ENCODE measurements around the gene HOXD8. TPM values are rescaled to one million over a fixed set of nuclear protein-coding genes. Genes with fewer than 3 reads are reported as not detected.

Gene HOXD8
- total RNA-seq, 1 donor from 2014 or later: not detected

DNA sequence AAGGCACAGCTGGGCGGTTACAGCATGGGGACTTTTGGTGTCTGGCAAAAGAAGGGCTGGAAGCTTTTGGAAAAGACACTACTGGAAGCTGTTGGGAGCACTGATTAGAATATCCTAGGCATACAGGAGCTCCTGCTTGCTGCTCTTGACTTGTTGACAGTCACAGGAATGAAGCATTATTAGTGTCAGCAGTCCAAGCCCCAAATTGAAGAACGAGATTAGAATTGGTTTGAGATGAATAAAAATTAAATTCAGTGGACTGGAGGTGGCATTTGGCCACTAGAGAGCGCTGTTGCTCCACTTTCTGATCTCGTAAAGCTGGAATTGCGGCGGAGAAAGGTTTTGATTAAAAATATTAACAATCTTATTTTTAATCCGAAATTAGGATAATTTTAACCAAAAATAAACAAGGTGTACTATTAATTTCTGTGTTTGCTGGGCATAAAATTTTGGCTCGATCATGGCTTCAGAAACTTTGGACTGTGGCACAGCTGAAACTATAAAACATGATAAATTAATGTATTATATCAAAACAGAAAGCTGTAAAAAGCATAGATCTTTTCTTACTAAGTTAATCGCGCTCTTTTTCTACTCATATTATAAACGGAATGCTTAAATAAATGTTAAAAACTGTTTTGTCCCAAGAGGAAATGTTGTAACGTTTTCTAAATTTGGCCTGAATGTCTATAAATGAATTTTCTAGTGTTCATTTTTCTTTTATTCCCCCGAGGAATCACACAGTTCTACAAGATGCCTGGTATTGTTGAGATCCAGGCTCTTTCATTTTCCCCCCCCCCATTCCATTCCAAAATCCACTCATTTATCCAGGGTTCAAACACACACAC lies 2.4 kb upstream of the HOXD8 start:
- Mint-ChIP-seq H3K4me1 (ENCODE audit: low read depth) (peaks cover 26% of the 10 kb centered on the region), H3K9me3 (ENCODE audit: low read depth) (peaks cover under 1% of the 10 kb centered on the region), H3K27ac (ENCODE audit: unreplicated experiment) (no peak overlapping the region), H3K27me3 (ENCODE audit: low read depth) (peaks cover 71% of the 10 kb centered on the region), H3K4me3 (ENCODE audit: unreplicated experiment) (no peak overlapping the region), H3K36me3 (ENCODE audit: low read depth) (peaks cover 3% of the 10 kb centered on the region)
- TF ChIP-seq CTCF (IDR thresholded peaks at IDR 0.05): peak; percentile 98
- no peak for DNase-seq (ENCODE audit: low spot score)

- peaks cover 27% of the 10 kb centered on the region for H3K4me1 Mint-ChIP-seq (ENCODE audit: low read depth)
- H3K27ac Mint-ChIP-seq (ENCODE audit: unreplicated experiment): no peak overlapping the region
- peaks cover 4% of the 10 kb centered on the region for H3K9me3 Mint-ChIP-seq (ENCODE audit: low read depth)
- peaks cover 73% of the 10 kb centered on the region for H3K27me3 Mint-ChIP-seq (ENCODE audit: low read depth)
- H3K4me3 Mint-ChIP-seq (ENCODE audit: unreplicated experiment): no peak overlapping the region
- TF ChIP-seq CTCF (IDR thresholded peaks at IDR 0.05): no peak
- DNase-seq (ENCODE audit: low spot score): no peak
- peaks cover 3% of the 10 kb centered on the region for H3K36me3 Mint-ChIP-seq (ENCODE audit: low read depth)
Observed at GRCh38 chr2:176127774-176128072, 1.8 kb upstream of the HOXD8 start.

DNA sequence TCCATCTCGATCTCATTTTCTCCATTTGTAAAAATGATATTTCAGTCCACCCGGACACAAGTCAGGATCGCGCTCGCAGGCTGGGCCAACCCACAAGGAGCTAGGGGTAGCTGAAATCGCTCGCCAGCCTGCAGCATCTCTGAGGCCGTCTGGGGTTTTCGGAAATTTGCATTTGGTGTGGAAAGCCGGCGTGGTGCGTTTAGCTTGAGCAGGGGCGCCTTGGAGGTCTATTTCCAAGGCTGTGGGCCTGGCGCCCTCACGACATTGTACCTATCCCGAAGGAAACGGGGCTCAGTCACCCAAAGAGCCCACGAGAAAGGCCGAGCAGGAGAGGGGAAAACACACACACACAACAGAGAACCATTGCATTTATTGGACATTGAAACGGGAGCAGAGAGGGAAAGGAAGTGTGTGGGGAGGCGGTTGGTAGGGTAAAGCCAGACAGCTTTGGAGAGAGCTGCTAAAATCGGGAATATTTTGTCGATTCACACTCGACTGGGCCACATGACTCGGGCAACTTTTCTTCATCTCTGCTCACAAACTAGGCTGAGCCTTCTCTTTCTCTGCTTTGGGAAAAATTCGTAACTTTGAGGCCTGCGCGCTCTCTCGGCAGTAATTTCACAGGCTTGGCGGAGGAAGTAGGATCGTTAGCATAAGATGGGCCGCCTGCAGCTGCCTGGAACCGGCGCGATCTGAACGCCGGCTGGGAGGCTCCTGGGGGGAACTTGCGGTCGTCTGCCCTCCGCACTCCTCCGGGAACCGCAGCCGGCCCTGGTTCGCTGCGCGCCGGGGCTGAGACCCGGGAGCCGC lies 1.1 kb upstream of the HOXD8 start:
- Mint-ChIP-seq H3K27ac (ENCODE audit: unreplicated experiment) (no peak overlapping the region), H3K4me1 (ENCODE audit: low read depth) (peaks cover 27% of the 10 kb centered on the region), H3K4me3 (ENCODE audit: unreplicated experiment) (no peak overlapping the region), H3K36me3 (ENCODE audit: low read depth) (peaks cover 3% of the 10 kb centered on the region), H3K27me3 (ENCODE audit: low read depth) (peaks cover 79% of the 10 kb centered on the region), H3K9me3 (ENCODE audit: low read depth) (peaks cover 4% of the 10 kb centered on the region)
- TF ChIP-seq CTCF (IDR thresholded peaks at IDR 0.05): no peak
- no peak for DNase-seq (ENCODE audit: low spot score)

- Mint-ChIP-seq H3K27me3 (ENCODE audit: low read depth) (peaks cover 80% of the 10 kb centered on the region), H3K36me3 (ENCODE audit: low read depth) (peaks cover 3% of the 10 kb centered on the region), H3K4me1 (ENCODE audit: low read depth) (peaks cover 22% of the 10 kb centered on the region), H3K27ac (ENCODE audit: unreplicated experiment) (no peak overlapping the region), H3K4me3 (ENCODE audit: unreplicated experiment) (peak overlapping the region; percentile 51), H3K9me3 (ENCODE audit: low read depth) (peaks cover 4% of the 10 kb centered on the region)
- DNase-seq (ENCODE audit: low spot score): no peak
- TF ChIP-seq CTCF (IDR thresholded peaks at IDR 0.05): no peak
Observed at GRCh38 chr2:176129813-176130146, 275 bp downstream of the HOXD8 start.

DNA sequence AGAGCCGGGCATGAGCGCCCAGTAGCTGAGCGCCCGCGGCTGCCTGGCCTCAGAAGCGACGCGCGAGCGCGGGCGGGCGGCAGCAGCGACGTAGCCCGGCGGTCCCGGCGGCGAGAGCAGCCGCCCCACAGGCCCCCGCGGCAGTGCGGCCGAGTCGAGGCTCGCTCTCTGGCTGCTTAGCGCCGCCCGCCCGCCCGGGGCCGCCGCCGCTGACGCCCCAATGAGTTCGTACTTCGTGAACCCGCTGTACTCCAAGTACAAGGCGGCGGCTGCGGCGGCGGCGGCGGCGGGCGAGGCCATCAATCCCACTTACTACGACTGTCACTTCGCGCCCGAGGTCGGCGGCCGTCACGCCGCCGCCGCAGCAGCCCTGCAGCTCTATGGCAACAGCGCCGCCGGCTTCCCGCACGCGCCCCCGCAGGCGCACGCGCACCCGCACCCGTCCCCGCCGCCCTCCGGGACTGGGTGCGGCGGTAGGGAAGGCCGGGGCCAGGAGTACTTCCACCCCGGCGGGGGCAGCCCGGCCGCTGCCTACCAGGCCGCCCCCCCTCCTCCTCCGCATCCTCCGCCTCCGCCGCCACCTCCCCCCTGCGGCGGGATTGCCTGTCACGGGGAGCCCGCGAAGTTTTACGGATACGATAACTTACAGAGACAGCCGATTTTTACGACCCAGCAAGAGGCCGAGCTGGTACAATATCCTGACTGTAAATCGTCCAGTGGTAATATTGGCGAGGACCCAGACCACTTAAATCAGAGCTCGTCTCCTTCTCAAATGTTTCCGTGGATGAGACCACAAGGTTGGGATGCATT lies 847 bp downstream of the HOXD8 start:
- Mint-ChIP-seq H3K36me3 (ENCODE audit: low read depth) (peaks cover 4% of the 10 kb centered on the region), H3K4me1 (ENCODE audit: low read depth) (peaks cover 23% of the 10 kb centered on the region), H3K27me3 (ENCODE audit: low read depth) (peaks cover 80% of the 10 kb centered on the region), H3K4me3 (ENCODE audit: unreplicated experiment) (peak overlapping the region; percentile 20), H3K27ac (ENCODE audit: unreplicated experiment) (no peak overlapping the region), H3K9me3 (ENCODE audit: low read depth) (peaks cover 4% of the 10 kb centered on the region)
- no peak for TF ChIP-seq CTCF (IDR thresholded peaks at IDR 0.05)
- no peak for DNase-seq (ENCODE audit: low spot score)
